GM18498 (cell line): ENCODE measurements around the gene GNRH2.
"Not testable (repeated sequence)": the region's sequence is repeated elsewhere in the genome, so short reads cannot be mapped to it uniquely, and the experiment has no call there.

Experiments used
- ATAC-seq: cut with Tn5 transposase; IDR thresholded peaks from one replicate; pipeline ENCODE4 v1.9.1; 2021; ENCODE audit warnings: mild to moderate bottlenecking, moderate library complexity; ENCODE audit not compliant: unreplicated experiment

GNRH2 gene

DNA sequence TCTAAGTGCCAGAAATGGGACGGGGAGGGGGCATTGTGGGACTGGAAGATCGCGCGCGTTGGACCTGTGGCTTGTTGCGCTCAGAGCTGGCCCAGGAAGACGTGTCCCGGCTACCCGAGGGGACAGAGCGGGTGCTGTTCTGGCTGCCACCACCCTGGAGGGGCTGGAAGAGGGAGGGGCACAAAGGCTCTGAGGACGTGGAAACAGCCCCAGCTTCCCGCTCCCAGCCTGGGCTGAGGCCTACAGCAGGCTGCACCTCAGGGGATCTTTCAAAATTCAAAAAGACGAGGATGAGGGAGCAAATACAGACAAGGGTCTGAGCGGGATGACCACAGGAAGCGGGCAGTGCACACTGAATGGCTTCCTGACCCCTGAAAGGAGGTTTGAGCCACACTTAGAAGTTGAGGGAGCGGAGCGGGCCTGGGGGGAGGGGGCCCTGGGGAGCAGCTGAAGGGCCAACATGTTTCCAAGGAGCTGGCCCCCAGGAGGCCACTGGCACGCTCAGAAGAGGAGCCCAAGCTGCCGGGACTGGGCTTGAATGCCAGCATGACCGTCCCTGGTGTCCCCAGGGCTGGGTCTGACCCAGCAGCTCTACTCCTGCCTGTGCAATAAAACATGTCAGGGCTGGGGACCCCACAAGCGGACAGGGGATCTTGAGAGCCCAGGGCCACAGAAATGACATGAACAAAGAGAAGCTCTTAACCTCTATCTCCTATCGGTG, 29.3 kb downstream of the GNRH2 start:
- ATAC-seq: no peak

DNA sequence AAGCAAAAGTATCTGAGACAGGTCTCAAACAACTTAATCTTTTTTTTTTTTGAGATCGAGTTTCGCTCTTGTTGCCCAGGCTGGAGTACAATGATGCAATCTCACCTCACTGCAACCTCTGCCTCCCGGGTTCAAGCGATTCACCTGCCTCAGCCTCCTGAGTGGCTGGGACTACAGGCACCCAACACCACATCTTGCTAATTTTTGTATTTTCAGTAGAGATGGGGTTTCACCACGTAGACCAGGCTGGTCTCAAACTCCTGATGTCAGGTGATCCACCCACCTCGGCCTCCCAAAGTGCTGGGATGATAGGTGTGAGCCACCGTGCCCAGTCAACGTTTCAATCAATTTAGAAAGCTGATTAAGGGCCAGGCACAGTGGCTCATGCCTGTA, 29.8 kb downstream of the GNRH2 start:
- ATAC-seq: not testable (repeated sequence)

DNA sequence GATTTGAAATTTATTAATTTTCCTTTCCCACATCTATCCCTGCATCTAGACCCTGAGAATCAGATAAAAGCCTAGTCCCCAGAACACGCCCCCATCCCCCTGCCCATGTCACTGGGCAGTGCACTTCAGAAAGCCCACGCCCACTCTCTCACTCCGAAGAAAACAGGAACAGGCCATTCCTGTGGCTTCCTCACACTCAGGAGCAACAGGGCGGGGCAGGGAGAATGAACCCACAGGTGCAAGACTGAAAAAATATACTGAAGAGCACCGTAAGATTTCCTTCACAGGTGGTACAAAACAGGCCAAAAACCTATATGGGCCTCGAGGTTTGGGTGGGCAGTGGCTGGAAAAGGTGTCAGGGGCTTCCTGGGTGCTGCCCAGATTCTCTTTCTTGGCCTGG, 31.4 kb downstream of the GNRH2 start:
- ATAC-seq: no peak

DNA sequence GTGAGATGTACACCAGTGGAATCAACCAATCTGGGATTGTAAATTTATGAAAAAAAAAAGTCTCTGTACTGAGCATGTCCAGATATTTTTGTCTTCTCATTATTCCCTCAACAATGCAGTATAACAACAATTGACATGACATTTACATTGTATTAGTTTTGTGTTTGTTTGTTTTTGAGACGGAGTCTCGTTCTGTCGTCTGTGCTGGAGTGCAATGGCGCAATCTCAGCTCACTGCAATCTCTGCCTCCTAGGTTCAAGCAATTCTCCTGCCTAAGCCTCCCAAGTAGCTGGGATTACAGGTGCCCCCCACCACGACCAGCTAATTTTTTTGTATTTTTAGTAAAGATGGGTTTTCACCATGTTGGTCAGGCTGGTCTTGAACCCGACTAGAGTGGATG, 31.9 kb downstream of the GNRH2 start:
- ATAC-seq: not testable (repeated sequence)

DNA sequence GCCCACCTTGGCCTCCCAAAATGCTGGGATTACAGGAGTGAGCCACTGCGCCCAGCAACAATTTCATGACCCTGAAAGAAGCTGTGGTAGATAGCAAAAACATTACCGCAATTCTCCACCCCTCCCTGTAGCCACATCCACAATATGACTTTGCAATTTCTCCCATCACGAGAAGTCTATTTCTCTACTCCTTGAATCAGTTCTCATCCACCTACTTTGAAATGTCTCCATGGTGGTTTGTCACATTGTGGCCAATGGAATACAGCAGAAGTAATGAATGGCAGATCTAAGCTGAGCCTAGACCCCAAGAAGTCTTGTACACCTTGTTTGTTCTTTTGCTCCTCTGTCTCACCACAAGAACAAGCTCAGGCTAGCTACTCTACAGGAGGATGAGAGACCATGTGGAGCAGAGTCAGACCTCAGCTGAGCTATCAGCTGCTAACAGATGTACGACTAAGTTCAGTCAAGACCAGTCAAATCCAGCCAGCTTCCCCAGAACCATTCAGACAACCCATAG, 34.3 kb downstream of the GNRH2 start:
- ATAC-seq: no peak

DNA sequence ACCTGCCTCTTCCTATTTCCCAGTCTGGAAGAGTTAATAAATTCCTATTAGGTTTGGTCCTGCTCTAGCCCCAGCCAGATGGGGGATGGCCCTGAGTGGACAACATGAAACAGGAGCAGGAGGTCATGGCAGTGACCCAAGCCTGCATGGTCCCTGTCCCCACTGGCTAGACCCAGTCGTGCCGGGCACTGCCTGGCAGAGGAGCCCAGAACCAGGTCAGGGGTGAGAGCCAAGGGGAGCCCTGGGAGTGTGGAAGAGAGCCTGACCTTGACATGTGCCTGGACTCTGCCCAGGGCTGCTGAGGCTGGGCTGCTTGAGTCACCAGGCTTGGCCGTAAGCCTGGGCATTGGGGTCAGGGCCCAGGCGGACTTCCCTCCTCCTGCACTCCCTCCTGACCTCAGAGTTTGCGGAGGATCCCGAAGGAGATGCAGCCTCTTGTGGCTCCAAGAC, 37.5 kb downstream of the GNRH2 start:
- ATAC-seq: no peak

DNA sequence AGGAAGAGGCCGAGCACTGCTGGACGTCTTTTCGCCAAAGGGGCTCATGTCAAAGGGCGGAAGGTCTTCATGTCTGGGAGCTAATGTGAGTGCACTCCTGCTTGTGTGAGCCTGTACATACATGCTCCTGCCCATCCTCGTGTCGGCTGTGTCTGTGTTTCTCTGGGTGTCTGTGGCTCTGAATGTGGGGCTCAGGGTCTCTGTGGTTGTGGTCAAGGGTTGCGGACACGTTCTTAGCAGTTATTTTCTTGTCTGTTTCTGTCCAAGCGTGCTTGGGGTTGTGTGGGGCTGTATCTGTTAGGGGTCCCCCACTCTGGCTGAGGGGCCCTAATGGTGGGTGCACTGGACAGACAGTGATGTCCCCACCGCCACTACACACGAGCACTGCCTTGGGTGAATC, 38.2 kb downstream of the GNRH2 start:
- no peak for ATAC-seq

DNA sequence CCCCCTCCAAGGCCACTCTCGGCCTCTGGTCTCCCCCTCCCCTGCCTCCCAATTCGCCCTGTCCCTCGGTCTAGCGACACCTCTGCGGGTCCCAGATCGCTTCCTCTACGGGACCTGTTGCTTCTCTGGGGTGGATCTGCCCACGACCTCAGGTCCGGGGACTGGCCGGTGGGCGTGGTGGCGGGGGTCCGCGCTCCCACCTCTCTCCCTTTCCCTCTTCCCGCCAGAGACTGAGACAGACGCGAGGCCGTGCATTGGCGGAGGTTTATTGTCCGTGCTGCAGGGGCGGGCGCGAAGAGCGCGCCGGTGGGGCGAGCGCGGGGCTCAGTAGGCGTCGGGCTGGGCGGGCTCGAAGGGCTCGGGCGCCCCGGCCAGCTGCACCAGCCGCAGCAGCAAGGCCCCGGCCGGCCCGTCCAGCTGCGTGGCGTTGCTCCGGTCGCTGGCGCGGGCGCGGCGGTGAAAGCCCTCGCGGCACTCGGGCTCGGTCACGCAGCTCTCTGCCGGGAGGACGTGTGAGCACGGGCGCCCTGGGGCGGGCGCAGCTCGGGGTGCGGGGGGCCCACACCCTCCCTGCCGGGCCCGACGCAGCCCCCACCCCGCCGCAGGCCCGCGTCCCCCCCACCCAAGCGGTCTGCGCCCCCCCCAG, 39.0 kb downstream of the GNRH2 start:
- no peak for ATAC-seq

DNA sequence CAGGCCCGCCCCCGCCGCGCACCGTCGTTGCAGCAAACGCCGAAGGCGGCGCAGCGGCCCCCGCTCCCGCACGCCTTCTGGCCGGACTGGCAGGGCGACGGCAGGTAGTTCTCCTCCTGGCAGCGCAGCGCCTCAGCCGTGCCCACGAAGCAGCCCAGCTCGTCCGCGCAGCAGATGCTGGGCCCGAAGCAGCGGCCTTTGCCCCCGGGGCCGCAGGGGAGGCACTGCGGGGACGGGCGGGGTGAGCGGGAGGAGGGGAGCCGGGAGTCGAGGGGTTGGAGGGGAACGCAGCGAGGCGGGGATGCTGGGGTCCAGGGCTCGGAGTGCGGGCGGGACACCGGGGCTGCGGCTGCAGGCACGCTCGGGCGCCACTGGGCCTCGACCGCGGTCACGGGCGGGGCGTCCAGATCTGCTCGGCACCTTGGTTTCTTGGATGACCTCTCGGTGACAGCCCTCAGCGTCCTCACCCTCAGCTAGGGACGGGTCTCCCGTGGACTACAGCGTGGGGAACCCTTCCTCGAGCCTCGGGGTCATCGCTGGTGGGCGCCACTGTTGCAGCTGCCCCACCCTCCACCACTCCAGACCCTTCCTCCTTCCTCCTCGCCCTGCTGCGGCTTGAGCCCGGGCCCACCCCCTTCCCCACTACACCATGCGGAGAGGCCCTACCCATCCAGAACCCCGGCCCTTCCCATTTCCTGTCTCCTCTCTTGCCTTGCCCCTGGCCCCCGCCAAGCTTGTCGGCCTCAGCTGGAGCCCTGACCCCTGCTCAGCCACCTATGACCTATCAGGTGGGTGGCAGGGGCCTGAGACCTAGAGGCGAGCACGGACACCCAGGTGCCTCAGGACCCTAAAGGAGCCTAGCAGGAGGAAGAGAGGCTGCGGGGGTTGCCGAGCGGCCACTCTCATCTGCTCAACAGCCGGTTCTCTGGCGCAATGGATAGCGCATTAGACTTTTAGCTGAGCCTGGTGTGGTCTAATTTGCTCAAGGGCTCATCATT, 39.8 kb downstream of the GNRH2 start:
- no peak for ATAC-seq

DNA sequence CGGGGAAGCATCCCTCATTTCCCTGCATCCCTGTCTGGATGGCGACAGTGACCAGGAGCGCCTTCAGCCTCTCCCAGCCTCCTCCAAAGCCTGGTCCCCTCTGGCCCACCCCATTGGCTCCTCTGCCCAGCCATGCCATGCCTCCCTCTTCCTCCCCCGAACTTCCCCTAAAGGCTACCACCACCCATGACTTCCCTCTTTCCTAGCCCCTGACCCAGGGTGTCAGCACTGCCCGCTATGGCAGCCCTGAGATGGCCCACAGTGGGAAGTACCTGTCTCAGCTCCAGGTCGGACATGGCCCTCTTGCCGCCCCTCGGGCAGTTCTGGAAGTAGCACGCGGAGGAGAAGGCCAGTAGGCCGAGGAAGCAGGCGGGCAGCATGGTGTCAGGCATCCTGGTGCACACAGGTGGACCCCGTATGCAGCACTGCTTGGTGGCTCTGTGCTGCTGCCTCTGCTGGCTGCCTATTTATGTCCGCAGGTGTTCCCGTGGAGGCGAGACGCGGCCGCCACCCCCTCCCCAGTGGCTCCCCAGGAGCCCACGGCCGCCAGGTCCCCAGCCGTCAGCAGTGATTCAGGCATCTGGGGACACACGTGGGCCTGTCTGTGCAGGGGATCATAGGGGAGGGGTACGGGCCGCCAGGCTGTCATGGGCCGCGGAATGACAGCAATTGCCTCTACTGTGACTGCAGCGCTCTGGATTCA, 41.0 kb downstream of the GNRH2 start, which contains the start of gene AVP:
Gene AVP, minus strand, starts transcription at position 442 of the 703 bp plus-strand sequence. Its CDS starts 50 bp downstream, at position 392.
- no peak for ATAC-seq

DNA sequence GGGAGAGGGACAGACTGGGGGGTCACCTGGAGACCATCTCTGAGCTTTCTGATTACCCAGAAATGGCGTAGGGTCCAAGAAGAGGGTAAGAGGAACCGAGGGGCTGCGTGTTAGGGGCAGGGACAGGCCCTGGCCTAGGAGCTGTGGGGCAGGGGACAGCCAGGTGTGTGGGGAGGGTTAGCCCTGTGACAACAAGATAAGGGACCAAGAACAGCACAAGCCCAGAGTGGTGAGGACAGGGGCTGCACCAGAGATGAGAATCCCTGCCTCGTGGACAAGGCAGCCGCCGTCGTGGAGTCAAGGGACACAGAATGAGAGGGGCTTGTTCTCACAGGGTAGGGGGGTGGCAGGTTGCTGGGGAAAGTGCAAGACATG, 41.6 kb downstream of the GNRH2 start:
- ATAC-seq: no peak

DNA sequence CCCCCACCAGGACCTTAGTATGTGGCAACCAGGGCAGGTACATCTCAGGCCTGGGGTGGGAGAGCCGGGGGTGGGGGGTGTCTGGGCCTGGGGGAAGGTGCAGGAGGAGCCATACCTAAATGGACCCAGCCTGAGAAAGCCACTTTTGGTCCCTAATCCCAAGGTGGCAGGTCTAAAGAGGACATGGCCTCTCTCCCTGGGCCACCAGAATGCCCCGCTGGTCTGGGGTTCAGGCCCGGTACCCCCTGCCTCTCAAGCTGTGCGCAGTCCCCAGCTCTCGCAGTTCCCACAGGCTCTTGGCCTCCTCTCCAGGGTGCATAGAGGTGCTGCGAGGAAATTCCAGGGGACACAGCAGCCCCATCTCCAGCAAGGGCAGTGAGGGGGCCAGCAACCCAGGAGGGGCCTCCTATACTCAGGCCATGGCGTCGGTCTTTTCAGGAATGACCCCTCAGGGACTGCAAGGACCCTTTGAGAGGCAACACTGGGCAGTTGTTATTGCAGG, 42.2 kb downstream of the GNRH2 start:
- ATAC-seq: no peak

DNA sequence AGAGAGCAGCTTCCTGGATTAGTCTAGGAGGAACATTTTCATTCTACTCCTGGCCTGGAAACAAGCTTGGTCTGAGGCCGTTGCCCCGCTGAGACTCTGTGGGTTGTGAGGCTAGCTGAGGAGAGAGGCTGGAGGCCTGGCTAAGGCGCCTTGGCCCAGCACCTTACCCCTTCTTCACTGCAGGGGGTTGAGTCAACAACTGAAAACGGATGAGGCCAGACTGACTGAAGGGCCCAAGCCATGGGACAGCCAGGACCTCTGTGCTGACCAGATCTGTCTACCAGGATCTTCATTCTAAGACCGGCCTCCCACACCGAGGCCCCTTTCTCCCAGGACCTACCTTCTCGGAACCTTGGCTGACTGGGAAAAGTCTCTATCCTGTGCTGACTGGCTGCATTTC, 44.6 kb downstream of the GNRH2 start:
- no peak for ATAC-seq

DNA sequence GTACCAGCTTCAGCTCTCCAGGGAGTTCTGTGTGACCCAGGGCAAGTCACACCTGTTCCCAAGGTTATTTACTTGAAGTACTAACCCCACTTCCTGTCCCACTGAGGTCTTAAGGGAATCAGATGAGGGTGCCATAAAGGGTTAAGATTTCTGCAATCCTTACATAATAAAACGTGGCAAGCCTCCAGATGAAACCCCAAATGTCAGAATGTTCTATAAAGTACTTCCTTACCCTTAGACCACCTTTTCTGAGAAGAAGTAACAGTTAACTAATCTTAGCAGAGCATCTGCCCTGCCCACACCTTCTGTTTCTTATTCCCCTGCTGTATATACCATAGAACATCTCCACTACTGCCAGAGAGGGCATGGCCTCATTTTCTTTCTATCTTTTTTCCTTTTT, 47.1 kb downstream of the GNRH2 start:
- ATAC-seq: no peak

DNA sequence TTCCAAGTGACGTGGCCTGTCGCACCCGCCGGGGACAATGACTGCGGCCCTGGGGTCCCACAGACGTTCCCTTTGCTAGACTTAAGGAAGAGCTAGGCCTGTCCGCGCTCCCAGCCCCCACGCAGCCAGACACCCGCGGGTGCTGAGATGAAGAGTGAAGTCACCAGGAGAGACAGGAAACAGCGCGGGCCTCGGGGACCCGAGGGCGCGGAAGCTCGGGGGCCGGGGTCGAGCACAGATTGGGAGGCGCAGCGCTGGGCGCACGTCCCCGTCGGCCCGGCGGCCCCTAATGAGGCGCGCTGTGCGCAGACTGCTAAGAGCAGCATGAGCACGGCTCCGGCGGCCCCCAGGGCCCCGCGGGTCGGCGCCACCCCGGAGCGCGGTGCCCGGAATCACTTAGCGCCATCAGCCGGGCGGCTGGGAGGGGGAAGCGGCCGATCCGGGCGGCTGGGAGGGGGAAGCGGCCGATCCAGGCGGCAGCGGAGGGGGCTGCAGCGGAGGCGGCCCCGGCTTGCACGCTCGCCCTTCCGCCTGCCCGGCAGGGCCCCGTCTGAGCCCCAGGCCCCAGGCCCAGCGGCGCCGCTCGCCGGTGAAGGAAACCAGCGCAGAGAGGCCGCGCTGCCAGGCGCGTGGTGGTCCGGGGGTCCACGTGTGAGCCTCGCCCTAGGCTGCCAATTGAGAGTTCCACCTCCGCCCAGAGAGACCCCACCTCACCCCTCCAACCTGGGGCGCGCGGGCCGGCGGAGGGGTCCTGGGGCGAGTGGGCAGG, 49.4 kb downstream of the GNRH2 start:
- ATAC-seq: no peak

DNA sequence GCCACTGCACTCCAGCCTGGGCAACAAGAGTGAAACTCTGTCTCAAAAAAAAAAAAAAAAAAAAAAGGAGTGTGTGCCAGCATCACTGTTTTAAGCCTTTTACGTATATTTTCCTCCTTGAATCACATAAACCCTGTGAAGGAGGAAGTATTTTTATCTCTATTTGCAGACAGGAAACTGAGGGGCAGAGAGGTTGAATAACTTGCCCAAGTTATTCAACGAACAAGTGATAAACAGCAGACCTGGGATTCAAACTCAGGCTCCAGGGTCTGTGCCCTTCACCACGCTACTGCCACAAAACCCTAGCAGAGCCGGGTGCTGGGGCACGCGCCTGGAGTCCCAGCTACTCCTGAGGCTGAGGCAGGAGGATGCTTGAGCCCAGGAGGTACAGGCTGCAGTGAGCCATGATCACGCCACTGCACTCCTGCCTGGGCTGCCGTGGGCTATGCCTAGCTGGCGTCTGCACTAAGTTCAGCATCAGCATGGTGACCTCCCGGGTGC, 50.5 kb downstream of the GNRH2 start:
- no peak for ATAC-seq

DNA sequence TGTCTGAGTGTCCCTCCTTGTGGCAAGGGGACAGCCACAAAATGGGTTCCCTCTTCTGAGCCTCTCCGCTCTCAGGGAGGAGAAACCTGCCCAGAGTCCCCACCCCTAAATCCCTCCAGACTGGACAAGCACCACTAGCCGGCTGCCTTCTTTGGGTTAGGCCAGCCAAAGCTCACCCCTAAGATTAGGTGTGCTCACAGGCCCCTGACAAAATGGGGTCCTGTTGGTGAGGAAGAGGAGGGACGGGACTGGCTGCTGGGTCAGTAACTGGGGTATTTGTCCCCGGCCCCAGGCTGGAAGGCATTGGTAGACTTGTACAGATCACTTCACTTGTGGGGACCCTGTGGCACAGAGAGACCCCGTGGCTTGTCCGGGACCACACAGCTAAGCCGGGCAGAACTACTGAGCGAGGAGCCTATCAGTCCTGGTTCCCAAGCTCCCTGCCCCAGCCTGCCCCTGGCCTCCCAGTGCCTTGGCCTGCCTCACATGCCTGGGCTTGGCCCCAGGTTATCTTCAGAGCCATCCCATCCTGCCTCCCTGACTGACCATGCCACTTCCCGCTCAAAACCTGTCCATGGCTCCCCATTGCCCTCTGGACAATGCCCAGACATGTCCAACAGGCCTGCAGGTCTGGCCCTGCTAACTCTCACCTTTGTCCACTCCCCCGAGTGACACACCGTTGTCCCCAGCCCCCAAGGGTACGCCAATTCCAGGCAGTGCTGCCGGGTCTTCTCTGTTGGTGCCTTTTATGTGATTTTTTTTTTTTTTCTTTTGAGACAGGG, 51.6 kb downstream of the GNRH2 start:
- no peak for ATAC-seq
